Activated CD8-positive, alpha-beta memory T cell treated with anti-CD3 and anti-CD28 coated beads for 1 hour (primary cell): Measurements from ENCODE around the gene CDKL4.
"Not testable (repeated sequence)": the region's sequence is repeated elsewhere in the genome, so short reads cannot be mapped to it uniquely, and the experiment has no call there.

Experiments used
- DNase-seq, 2 donors: peaks; one replicate each; pipeline ENCODE4 v3.0.0-alpha.2; 2020; ENCODE audit warnings: low read depth in 1 of 2; ENCODE audit errors: extremely low read depth in 1 of 2

CDKL4 gene

DNA sequence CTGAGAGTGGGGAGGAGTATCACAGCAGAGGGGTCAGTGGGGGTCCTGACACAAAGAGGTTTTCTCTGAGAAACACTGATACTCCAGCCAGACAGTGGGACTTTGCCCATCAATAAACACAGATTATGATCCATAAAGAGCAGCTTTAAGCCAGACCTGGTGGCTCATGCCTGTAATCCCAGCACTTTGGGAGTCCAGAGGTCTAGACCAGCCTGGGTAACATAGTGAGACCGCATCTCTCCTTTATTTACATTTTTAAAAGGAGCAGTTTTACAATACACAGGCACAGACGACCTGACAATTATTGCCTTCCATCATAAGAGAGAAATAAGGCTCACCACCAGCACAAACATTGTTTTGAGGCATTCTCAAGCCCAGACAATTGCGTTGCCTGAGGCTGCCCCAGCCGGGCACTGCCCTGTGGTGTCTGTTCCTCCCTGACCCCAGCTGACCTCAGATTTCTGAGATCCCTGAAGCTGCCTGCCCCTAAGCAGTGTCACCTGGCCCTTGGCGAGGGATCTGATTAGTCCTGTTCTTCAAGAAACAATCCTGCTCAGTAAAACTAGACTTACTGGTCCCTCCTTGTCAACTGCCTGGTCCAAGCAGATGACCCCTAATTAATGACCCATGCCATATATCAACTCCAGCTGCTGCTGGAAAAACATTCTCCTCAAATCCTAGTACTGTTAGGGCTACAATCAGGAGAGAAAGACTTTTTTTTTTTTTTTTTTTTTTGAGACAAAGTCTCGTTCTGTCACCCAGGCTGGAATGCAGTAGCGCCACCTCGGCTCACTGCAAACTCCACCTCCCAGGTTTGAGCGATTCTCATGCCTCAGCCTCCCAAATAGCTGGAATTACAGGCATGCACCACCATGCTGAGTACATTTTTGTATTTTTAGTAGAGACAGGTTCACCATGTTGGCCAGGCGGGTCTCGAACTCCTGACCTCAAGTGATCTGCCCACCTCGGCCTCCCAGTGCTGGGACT is 63.5 kb downstream of the CDKL4 start:
- no peak for DNase-seq

GRCh38 chr2:39178756-39179155 is 65.0 kb downstream of the CDKL4 start:
- no peak for DNase-seq

DNA sequence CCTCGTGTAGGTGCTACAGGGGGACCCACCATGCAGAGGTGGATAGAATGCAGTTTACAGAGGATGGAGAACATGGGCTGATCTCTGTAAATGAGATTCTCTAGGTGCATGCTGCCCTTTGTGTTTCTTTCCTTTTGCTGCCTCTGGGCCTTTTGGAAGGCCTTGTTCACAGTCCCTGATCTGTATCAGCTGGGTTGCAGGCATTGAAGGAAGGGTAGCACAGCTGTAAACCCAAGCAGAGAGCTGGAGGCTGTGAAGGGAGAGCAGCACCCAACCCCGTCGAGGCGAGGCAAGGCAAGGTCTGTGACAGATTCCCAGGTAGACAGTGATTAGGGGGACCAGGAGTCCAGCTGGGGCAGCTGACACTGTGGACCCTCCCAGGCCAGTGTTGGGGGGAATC is 66.8 kb downstream of the CDKL4 start:
- DNase-seq: no peak

- no peak for DNase-seq
Observed at GRCh38 chr2:39175026-39175812, 68.6 kb downstream of the CDKL4 start.

DNA sequence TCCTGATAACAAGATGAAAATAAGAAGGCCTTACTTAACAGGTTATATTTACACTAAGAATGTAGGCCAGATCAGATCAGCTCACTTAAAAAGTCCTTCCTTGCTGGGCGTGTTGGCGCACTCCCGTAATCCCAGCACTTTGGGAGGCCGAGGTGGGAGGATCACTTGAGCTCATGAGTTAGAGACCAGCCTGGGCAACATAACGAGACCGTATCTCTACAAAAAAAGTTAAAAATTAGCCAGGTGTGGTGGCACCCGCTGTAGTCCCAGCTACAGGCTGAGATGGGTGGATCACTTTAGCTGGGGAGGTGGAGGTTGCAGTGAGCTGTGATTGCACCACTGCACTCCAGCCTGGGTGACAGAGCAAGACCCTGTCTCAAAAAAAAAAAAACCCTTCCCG is 69.7 kb downstream of the CDKL4 start:
- DNase-seq: no peak

DNA sequence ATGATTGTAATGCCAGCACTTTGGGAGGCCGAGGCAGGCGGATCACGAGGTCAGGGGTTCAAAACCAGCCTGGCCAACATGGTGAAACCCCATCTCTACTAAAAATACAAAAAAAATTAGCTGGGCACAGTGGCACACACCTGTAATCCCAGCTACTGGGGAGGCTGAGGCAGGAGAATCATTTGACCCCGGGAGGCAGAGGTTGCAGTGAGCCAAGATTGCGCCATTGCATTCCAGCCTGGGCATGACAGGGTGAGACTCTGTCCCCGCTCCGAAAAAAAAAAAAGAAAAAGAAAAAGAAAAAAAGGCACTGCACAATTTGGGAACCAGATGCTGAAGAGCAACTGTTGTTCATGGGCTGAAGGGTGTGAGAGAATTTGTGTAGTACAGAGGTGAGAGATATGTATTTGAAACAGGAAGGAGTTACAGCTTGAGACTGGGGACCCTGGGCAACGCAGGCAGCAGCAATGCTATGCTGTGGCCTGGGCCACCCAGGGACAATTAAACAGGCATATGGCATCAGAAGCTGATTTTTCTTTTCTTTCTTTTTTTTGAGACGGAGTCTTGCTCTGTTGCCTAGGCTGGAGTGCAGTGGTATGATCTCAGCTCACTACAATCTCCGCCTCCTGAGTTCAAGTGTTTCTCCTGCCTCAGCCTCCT is 71.6 kb downstream of the CDKL4 start:
- not testable (repeated sequence) for DNase-seq

DNA sequence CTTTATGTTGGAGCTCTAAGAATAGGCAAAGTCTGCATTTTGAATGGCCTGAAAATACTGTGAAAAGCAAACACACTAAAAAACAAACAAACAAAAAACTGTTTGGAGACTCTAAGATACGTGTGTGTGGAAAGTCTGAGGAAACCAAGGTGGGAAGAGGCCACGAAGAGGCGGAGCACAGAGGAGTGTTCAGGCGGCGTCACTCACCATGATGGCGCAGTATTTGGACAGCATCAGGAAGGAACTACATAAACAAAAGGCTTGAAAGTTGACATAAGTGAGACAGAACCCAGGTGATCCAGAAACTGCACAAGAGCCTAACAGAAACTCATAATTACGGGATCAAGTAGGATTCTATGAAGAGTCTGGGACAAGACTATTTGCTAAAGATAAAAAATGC is 72.1 kb downstream of the CDKL4 start:
- DNase-seq: no peak

DNA sequence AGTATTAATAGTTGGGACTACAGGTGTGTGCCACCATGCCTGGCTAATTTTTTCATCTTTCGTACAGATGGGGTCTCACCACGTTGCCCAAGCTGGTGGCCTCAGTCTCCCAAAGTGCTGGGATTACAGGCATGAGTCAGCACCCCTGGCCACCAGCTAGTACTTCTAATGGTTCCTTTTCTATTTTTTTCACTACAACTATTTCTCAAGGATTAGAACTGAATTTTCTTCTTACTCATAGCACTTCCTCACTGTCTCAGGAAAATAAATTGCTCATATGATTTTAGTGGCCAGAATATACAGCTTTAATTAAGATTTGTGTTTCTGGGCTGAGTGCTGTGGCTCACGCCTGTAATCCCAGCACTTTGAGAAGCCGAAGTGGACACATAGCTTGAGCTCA is 79.7 kb downstream of the CDKL4 start:
- no peak for DNase-seq

- no peak for DNase-seq
Observed at GRCh38 chr2:39160982-39161381, 82.8 kb downstream of the CDKL4 start.

DNA sequence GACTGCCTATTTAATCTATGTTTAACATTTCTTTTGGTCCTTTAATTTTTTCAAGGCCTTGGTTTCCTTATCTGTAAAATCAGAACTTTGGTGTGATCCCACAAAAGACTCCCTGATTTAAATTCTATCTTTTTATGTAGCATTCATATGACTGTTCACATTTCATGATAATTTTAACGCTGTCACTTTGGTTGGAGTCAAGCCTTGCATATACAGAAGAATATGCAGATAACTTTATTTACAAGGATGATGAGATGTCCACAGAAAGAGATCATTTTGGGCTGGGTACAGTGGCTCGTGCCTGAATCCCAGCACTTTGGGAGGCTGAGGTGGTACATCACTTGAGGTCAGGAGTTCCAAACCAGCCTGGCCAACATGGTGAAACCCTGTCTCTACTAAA is 84.5 kb downstream of the CDKL4 start:
- DNase-seq: no peak

GRCh38 chr2:39158351-39158750 is 85.4 kb downstream of the CDKL4 start:
- no peak for DNase-seq

DNA sequence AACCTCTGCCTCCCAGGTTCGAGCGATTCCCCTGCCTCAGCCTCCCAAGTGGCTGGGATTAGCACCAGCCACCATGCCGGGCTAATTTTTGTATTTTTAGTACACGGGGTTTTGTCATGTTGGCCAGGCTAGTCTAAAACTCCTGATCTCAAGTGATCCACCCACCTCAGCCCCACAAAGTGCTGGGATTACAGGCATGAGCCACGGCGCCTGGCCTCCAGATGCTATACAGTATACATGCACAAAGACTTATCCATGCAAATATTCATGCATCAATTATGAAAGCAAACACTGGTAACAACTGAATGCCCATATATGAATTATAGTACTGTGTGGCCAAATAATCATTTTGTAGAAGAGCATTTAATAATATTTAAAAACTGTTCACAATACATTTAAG is 86.9 kb downstream of the CDKL4 start:
- DNase-seq: no peak

DNA sequence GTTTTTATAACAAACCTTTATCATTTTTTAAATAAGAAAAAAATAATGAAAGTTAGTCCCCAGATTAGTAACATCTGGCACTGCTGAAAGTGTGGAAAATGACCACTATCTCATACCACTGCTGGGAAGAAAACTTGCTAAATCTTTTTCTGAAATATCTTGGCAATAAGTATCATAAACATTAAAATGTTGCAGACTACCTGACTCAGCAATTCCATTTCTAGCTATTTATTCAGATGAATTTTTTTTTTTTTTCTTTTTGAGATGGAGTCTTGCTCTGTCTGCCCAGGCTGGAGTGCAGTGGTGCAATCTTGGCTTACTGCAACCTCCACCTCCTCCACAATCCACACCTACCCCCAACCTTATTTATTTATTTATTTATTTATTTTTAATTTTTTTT is 87.7 kb downstream of the CDKL4 start:
- DNase-seq: no peak

- DNase-seq: not testable (repeated sequence)
Observed at GRCh38 chr2:39155573-39155972, 88.2 kb downstream of the CDKL4 start.

DNA sequence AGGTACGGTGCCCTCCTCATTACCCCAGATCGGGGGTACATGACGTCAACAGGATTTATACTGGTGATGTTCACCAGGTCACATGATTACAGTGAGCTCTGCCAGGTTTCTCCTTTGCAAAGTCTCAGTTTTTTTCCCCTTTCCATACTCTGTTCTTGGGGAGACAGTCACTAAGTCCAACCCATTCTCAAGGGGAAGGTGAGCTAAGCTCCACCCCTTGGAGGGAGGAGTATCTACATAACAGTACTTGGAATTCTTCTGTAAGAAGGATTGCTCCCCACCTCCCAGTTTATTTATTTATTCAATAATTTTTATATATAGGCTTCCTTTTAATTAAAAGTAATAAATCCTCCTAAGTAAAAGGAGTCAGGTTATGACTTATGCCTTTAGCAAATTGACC is 88.8 kb downstream of the CDKL4 start:
- DNase-seq: no peak

DNA sequence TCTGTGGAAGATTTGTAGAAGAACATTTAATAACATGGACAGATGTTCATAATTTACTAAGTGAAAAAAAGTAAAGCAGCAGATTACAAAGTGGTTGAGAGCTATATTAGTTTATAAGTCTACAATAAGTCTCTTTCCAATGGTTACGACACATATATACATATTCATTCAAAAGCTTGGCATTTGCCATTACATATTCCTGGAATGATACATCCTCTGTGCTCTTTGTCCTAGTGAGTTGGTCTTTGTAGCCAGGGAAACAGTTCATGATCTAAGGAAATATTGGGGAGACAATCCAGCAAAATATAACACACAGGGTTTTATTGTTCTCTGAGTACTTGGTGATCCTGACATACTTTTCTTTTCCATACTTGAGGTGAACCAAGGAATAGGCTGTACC is 90.5 kb downstream of the CDKL4 start:
- DNase-seq: no peak

DNA sequence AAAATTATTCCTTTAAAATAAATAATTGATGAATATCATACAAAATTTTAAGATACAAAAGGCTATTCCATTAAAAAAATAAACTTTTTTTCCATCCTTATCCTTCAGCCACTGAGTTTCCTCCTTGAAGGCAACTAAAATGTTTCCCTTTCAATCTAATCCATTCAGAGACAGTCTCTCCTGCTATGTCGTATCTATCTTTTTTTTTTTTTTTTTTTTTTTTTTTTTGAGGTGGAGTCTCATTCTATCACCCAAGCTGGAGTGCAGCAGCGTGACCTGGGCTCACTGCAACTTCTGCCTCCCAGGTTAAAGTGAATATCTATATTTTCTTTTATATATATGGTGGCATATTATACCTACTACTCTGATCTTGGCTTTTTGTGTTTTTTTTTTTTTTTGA is 91.3 kb downstream of the CDKL4 start:
- DNase-seq: no peak

- DNase-seq: no peak
Observed at GRCh38 chr2:39150890-39151497, 92.8 kb downstream of the CDKL4 start.

DNA sequence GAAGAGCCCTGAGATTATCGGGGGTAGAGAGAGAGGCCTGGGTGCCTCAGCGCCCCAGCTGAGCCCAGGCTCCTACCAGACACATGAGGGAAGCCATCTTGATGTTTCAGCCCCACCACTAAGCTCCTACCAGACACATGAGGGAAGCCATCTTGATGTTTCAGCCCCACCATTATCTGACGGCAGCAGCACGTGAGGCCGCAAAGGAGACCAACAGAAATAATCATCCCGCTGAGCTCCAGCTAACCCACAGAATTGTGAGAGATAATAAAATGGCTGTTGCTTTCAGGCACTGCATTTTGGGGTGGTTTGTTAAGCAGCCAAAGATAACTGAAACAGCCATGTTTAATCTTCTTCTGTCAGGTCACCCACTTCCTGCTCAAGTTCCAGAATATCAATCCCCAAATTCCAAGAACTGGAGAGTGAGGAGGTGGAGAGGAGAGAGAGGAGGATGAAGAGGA is 93.6 kb downstream of the CDKL4 start:
- no peak for DNase-seq

- no peak for DNase-seq
Observed at GRCh38 chr2:39146630-39147029, 97.1 kb downstream of the CDKL4 start.

DNA sequence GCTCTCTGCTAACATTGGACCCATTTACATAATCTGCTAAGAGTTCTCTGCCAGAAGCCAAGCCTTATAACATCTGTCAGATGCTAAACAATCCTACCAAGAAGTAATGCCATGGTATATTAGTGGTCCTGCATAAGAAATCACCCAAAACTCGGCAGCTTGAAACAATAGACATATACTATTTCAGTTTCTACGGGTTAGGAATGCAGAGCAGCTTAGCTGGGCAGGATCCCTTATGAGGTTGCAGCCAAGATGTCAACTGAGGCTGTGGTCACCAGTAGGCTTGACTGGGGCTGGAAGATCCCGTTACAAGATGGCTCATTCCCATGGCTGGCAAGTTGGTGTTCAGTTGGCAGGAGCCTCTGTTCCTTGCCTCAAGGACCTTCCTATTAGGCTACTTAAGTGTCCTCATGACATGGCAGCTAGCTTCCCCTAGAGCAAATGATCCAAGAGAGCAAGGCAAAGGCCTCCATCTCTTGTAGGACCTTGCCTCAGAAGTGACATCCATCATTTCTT is 97.8 kb downstream of the CDKL4 start:
- DNase-seq: no peak
